Endothelial cell of umbilical vein (primary cell): ENCODE results near the gene SNX25. TPM values are rescaled to one million over a fixed set of nuclear protein-coding genes. Genes with fewer than 3 reads are reported as not detected.

Experiments used
- BruUV-seq: library from RNA; stranded (reverse); fragments of 400-500 nt; replicated peaks from 2 replicates; lab custom pipeline; 2021; lab: Mats Ljungman, UMichigan
- CTCF ChIA-PET: fragments of 300-600, 350-600 bp; sonication (Branson Sonifier 250); formaldehyde crosslinking; loops from one replicate; lab custom pipeline; 2021; ENCODE audit warnings: antibody characterized with exemption, inconsistent platforms; lab: Charles Lee
- POLR2A ChIA-PET: fragments of 300-600, 350-600 bp; sonication (Branson Sonifier 250); formaldehyde crosslinking; loops from one replicate; lab custom pipeline; 2021; ENCODE audit warnings: antibody characterized with exemption, inconsistent platforms; lab: Charles Lee
- DNase-seq: peaks from one replicate; pipeline ENCODE4 v3.0.0-alpha.2; 2011; ENCODE audit warnings: low read depth, low spot score
- FAIRE-seq: peaks from 2 replicates; lab custom pipeline; 2011; peaks lifted over from hg19 to GRCh38; lab: Jason Lieb, UNC
- H2AFZ ChIP-seq: 2 replicates; pipeline ENCODE4 v1.6.0; 2012; ENCODE audit warnings: low read depth, low read length, control low read depth, inconsistent platforms
- H3K27ac ChIP-seq: 2 replicates; pipeline ENCODE4 v1.5.1; 2011; ENCODE audit warnings: low read depth, mild to moderate bottlenecking, control low read depth, low read length, moderate library complexity; ENCODE audit not compliant: insufficient read depth
- H3K27me3 ChIP-seq, 2 experiments: 2 replicates each; pipeline versions ENCODE4 v1.6.0 to v1.6.1; 2011; ENCODE audit warnings: low read length in 2 of 2, mixed read lengths in 1 of 2; ENCODE audit not compliant: control insufficient read depth in 2 of 2, insufficient read depth in 2 of 2
- H3K36me3 ChIP-seq, 2 experiments: 2 replicates in 1 of 2; 3 replicates in 1 of 2; pipeline ENCODE4 v1.5.1; 2011; ENCODE audit warnings: low read length in 2 of 2, mild to moderate bottlenecking in 1 of 2, moderate library complexity in 1 of 2; ENCODE audit not compliant: control insufficient read depth in 2 of 2, insufficient read depth in 2 of 2; ENCODE audit errors: extremely low read depth in 1 of 2
- H3K4me1 ChIP-seq: 3 replicates; pipeline ENCODE4 v1.5.1; 2011; ENCODE audit warnings: mild to moderate bottlenecking, low read length; ENCODE audit not compliant: control insufficient read depth, insufficient read depth; ENCODE audit errors: extremely low read depth
- H3K4me2 ChIP-seq: 2 replicates; pipeline ENCODE4 v1.6.1; 2011; ENCODE audit warnings: low read length, control low read depth, mixed read lengths; ENCODE audit not compliant: insufficient read depth
- H3K4me3 ChIP-seq, 3 experiments: fragments of 200-600 bp in 1 of 3; sonication (generic), shearing (Covaris generic) in 1 of 3; replicated peaks in 1 of 3; 2 replicates each; pipeline ENCODE4 v1.5.1; 2011 to 2016; ENCODE audit warnings: control low read depth in 3 of 3, low read length in 3 of 3, mild to moderate bottlenecking in 2 of 3, inconsistent platforms in 1 of 3, low read depth in 1 of 3, moderate library complexity in 1 of 3; ENCODE audit not compliant: insufficient read depth in 1 of 3
- H3K79me2 ChIP-seq: 2 replicates; pipeline ENCODE4 v1.6.0; 2012; ENCODE audit warnings: low read length, inconsistent platforms; ENCODE audit not compliant: control insufficient read depth, insufficient read depth
- H3K9ac ChIP-seq: replicated peaks from 2 replicates; pipeline ENCODE3; 2011; ENCODE audit warnings: low read length, control low read depth; ENCODE audit not compliant: insufficient read depth; ENCODE audit errors: extremely low read depth
- H3K9me1 ChIP-seq: replicated peaks from 3 replicates; pipeline ENCODE4 v1.6.0; 2011; ENCODE audit warnings: mild to moderate bottlenecking, low read length; ENCODE audit not compliant: control insufficient read depth, insufficient read depth; ENCODE audit errors: extremely low read depth
- H3K9me3 ChIP-seq: replicated peaks from 2 replicates; pipeline ENCODE4 v1.5.1; 2012; ENCODE audit warnings: low read length, inconsistent platforms; ENCODE audit not compliant: control insufficient read depth, insufficient read depth
- H4K20me1 ChIP-seq: replicated peaks from 2 replicates; pipeline ENCODE3; 2011; ENCODE audit warnings: mild to moderate bottlenecking, low read length; ENCODE audit not compliant: control insufficient read depth, insufficient read depth; ENCODE audit errors: extremely low read depth
- EZH2 ChIP-seq: IDR thresholded peaks from 2 replicates; pipeline ENCODE4 v1.6.1; 2012; ENCODE audit warnings: borderline replicate concordance, low read depth, mild to moderate bottlenecking, moderate library complexity, low read length, inconsistent platforms; ENCODE audit not compliant: severe bottlenecking
- FOS ChIP-seq: IDR thresholded peaks from 2 replicates; pipeline ENCODE4 v1.6.1; 2011; ENCODE audit warnings: mild to moderate bottlenecking, low read length, moderate library complexity, borderline replicate concordance; ENCODE audit not compliant: insufficient read depth
- GATA2 ChIP-seq: IDR thresholded peaks from 2 replicates; pipeline ENCODE4 v1.7.0; 2011; ENCODE audit warnings: low read depth, mild to moderate bottlenecking, moderate library complexity, mixed read lengths, low read length; ENCODE audit not compliant: insufficient read length, insufficient read depth
- JUN ChIP-seq: IDR thresholded peaks from 2 replicates; pipeline ENCODE4 v1.6.1; 2011; ENCODE audit warnings: borderline replicate concordance, low read depth; ENCODE audit not compliant: insufficient read length, insufficient read depth
- MYC ChIP-seq: IDR thresholded peaks from one replicate; pipeline ENCODE4 v1.6.1; 2011; ENCODE audit warnings: mild to moderate bottlenecking, low read depth, low read length
- POLR2A ChIP-seq: IDR thresholded peaks from 2 replicates; pipeline ENCODE4 v1.6.1; 2012; ENCODE audit warnings: low read depth, mild to moderate bottlenecking, control low read depth, low read length
- POLR2AphosphoS5 ChIP-seq: IDR thresholded peaks from 2 replicates; pipeline ENCODE4 v1.6.1; 2012; ENCODE audit warnings: low read depth, mild to moderate bottlenecking, control low read depth, low read length, moderate library complexity; ENCODE audit not compliant: insufficient read depth
- dilution Hi-C: fragments of 300-500 bp; cut with MboI; formaldehyde crosslinking; loops from one replicate; pipeline ENCODE4 v1.15.0; 2019; ENCODE audit warnings: low sequenced_read_pairs; ENCODE audit not compliant: extremely low pct_ligation_motif_present
- intact Hi-C: fragments of 100-400 bp; cut with micrococcal nuclease; formaldehyde crosslinking; loops from one replicate; pipeline ENCODE4 v1.10.0; 2022
- polyA plus RNA-seq, 4 experiments: library from polyadenylated mRNA; depleted of rRNA in 3 of 4; stranded (reverse) in 3 of 4; unstranded in 1 of 4; fragments of >200 nt; gene quantifications; 2 replicates each; pipeline versions ENCODE4 v1.2.1 to v1.2.3, GENCODE V29; 2011 to 2012; ENCODE audit warnings: missing spikeins in 1 of 4
- total RNA-seq: library from RNA; stranded (reverse); gene quantifications from 2 replicates; pipeline ENCODE4 v1.2.3, GENCODE V29; 2021
- TF ChIP-seq, protein P1 (sequence below): IDR thresholded peaks from 2 replicates; pipeline ENCODE4 v1.6.1; 2011; ENCODE audit not compliant: insufficient read depth, insufficient read length
- TF ChIP-seq, protein P2 (sequence below), 2 donors: IDR thresholded peaks; 1 replicate in 1 of 2; 2 replicates in 1 of 2; pipeline ENCODE4 v1.5.1; 2011; ENCODE audit warnings: low read length in 2 of 2, mild to moderate bottlenecking in 2 of 2, moderate library complexity in 2 of 2, control low read depth in 1 of 2, inconsistent platforms in 1 of 2, low read depth in 1 of 2; ENCODE audit not compliant: insufficient read depth in 1 of 2; ENCODE audit errors: extremely low read depth in 1 of 2

The SNX25 gene
- total and polyA plus RNA-seq, 2 donors (not counting 3 experiments of a cell fraction or from before 2014, with no cell fraction given): 6.6 to 16.1 TPM

DNA sequence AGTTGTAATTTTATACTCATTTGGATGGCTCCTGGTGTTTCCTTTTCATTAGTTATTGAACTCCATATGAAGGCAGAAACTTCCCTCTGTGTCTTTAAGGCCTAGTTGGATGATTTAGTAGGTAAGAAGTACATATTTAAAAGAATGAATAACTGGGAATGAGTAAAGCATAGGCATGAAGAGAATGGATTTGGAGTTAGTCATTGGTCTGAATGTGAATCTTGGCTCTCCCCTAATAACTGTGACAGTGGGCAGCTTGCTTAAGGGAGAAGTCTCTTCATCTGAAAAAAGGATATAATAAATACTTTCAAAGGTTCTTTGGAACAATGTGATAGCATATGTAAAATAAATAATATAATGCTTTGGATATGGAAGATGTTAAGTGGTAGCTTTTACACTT, 13.2 kb downstream of the SNX25 start:
- dilution Hi-C loops (no loop called here), intact Hi-C loops (no loop called here)
- no TSS peak for BruUV-seq
- no peak overlapping the region for H3K27ac ChIP-seq
- TF ChIP-seq MYC (no peak), GATA2 (no peak), POLR2AphosphoS5 (no peak), POLR2A (no peak), JUN (no peak), FOS (no peak), EZH2 (no peak)
- TF ChIP-seq, protein P1, sequence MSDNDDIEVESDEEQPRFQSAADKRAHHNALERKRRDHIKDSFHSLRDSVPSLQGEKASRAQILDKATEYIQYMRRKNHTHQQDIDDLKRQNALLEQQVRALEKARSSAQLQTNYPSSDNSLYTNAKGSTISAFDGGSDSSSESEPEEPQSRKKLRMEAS: no peak
- TF ChIP-seq, protein P2, sequence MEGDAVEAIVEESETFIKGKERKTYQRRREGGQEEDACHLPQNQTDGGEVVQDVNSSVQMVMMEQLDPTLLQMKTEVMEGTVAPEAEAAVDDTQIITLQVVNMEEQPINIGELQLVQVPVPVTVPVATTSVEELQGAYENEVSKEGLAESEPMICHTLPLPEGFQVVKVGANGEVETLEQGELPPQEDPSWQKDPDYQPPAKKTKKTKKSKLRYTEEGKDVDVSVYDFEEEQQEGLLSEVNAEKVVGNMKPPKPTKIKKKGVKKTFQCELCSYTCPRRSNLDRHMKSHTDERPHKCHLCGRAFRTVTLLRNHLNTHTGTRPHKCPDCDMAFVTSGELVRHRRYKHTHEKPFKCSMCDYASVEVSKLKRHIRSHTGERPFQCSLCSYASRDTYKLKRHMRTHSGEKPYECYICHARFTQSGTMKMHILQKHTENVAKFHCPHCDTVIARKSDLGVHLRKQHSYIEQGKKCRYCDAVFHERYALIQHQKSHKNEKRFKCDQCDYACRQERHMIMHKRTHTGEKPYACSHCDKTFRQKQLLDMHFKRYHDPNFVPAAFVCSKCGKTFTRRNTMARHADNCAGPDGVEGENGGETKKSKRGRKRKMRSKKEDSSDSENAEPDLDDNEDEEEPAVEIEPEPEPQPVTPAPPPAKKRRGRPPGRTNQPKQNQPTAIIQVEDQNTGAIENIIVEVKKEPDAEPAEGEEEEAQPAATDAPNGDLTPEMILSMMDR (IDR thresholded peaks at IDR 0.05; ENCODE audit: extremely low read depth in 1 of 2, insufficient read depth in 1 of 2, low read depth in 1 of 2, low read length in 2 of 2): no peak
- no peak overlapping the region for H3K9ac ChIP-seq
- no peak overlapping the region for H2AFZ ChIP-seq
- POLR2A ChIA-PET: no interaction called here
- H3K9me3 ChIP-seq: no peaks in the 10 kb centered on the region
- no peaks in the 10 kb centered on the region for H3K27me3 ChIP-seq
- H3K79me2 ChIP-seq: peaks cover 34% of the 10 kb centered on the region
- no peak overlapping the region for H3K4me3 ChIP-seq
- H3K4me1 ChIP-seq: peaks cover 2% of the 10 kb centered on the region
- H3K9me1 ChIP-seq: no peaks in the 10 kb centered on the region
- no peak for FAIRE-seq
- H3K36me3 ChIP-seq: no peaks in the 10 kb centered on the region
- CTCF ChIA-PET: no interaction called here
- no peak for DNase-seq
- H3K4me2 ChIP-seq: no peak overlapping the region
- no peaks in the 10 kb centered on the region for H4K20me1 ChIP-seq
